Skeletal muscle tissue (tissue), 4 donors: Measurements from ENCODE around the gene WDR4. TPM values are rescaled to one million over a fixed set of nuclear protein-coding genes. Genes with fewer than 3 reads are reported as not detected.
"Not testable (repeated sequence)": the region's sequence is repeated elsewhere in the genome, so short reads cannot be mapped to it uniquely, and the experiment has no call there.

Experiments used
- H3K27ac ChIP-seq: one replicate; pipeline ENCODE4 v1.7.0; 2013; ENCODE audit warnings: mild to moderate bottlenecking, low read depth, low read length, inconsistent platforms
- H3K27me3 ChIP-seq, 3 donors: one replicate each; pipeline ENCODE4 v1.7.0; 2013; ENCODE audit warnings: low read length in 3 of 3; ENCODE audit not compliant: control insufficient read depth in 3 of 3, insufficient read depth in 3 of 3
- H3K36me3 ChIP-seq, 3 donors: one replicate each; pipeline ENCODE4 v1.7.0; 2013; ENCODE audit warnings: low read length in 3 of 3; ENCODE audit not compliant: control insufficient read depth in 3 of 3, insufficient read depth in 3 of 3
- H3K4me1 ChIP-seq, 3 donors: one replicate each; pipeline ENCODE4 v1.7.0; 2013; ENCODE audit warnings: low read length in 3 of 3, mild to moderate bottlenecking in 3 of 3; ENCODE audit not compliant: control insufficient read depth in 3 of 3, insufficient read depth in 3 of 3
- H3K4me3 ChIP-seq, 3 donors: one replicate each; pipeline ENCODE4 v1.7.0; 2013; ENCODE audit warnings: low read length in 3 of 3
- H3K9ac ChIP-seq, 3 donors: one replicate each; pipeline ENCODE4 v1.7.0; 2013; ENCODE audit warnings: low read length in 3 of 3, mild to moderate bottlenecking in 3 of 3, moderate library complexity in 2 of 3, low read depth in 1 of 3
- H3K9me3 ChIP-seq, 3 donors: one replicate each; pipeline ENCODE4 v1.7.0; 2013; ENCODE audit warnings: low read length in 3 of 3; ENCODE audit not compliant: control insufficient read depth in 3 of 3
- total RNA-seq: library from RNA; depleted of rRNA; stranded (reverse); fragments of >200 nt; gene quantifications from one replicate; pipeline ENCODE4 v1.2.3, GENCODE V29; 2014
- donor health status: Osteomylitis.

Gene WDR4
- 8.4 TPM for total RNA-seq

DNA sequence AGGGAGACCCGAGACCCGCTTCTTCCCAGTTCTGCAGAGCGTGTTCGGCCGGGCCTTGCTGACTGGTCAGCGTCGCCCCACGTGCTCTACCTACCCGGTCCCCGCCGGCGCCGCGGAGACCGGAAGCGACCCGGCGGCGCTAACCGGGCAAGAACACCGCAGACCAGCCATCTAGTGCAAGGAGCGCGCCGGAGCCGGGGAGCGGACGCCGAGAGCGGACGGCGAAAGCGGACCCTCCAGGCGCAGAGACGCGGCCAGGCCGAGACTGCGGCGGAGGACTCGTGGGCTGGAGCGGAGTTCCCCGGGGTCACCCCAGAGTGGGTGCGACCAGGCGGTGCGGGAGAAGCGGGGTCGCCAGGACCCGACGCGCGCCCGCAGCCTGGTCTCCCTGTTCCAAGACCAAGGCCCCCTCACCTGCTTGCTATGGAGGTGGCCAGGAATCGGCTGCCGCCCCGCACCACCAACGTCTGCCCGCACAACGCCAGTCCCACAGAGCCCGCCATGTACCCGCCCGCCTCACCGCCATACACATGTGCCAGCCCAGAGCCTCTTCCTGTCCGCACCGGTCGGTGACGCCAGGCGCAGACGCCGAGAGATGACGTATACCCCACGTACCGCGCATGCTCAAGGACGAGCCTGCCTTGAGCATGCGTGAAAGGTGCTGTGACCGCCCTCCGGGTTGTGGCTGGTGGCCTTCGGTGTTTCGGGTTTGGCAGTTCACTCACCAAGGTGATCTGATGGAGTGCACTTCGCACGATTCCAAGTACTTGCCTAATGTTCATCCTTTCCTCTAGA, at the start of gene WDR4:
WDR4 (minus strand) TSS at position 547 of the 795 bp plus-strand sequence; CDS start at position 503, 44 bp downstream.
- no peaks in the 10 kb centered on the region for H3K9me3 ChIP-seq
- peak within 1 kb of the TSS; percentile 77 to 89 (median 89) for H3K9ac ChIP-seq
- H3K36me3 ChIP-seq, result peaks cover 3 to 7% (median 4%) of the 10 kb centered on the region in 3 donors
- peaks cover 13 to 28% (median 15%) of the 10 kb centered on the region in 3 donors for H3K4me1 ChIP-seq
- peak within 1 kb of the TSS; percentile 74 to 99 (median 98) for H3K4me3 ChIP-seq
- peak within 1 kb of the TSS; percentile 69 for H3K27ac ChIP-seq
- H3K27me3 ChIP-seq, result no peaks in the 10 kb centered on the region

GRCh38 chr21:42927474-42928200, 48.3 kb upstream of the WDR4 start:
- H3K27ac ChIP-seq, H3K9me3 ChIP-seq, H3K27me3 ChIP-seq, H3K9ac ChIP-seq, H3K4me3 ChIP-seq, H3K36me3 ChIP-seq, H3K4me1 ChIP-seq: not testable (repeated sequence)

DNA sequence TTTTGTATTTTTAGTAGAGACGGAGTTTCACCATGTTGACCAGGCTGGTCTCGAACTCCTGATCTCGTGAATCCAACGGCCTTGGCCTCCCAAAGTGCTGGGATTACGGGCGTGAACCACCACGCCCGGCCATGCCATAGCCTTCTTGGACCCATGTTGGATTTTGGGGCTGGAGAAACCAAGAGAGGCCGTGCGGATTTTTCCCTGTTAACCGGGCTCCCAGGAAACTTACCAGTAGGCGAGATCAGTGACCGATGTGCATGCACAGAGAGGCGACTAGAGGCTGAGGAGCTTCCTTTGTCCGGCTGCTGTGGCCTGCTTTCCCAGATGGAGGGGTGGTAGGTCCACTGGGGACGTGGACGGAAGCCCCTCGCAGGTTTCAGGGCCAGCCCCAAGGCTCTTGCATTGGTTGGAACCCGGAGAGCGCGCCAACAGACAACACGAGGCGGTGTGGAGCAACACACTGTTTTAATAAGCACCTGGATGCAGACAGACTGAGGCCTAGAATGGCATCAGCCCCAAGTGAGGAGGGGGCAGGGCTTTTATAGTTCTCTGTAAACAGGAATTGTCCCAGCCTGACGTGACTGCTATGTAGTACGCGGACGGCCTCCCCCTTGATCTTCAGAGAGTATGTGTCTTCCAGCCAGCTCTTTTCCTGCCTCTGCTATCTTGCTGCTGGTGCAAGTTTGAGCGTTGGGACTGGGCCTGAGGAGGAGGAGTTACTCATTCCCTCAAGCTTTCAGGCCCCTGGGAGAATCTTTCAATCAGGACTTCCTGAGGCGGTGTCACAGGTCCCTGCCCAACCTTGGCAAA, 46.0 kb upstream of the WDR4 start, which contains the start of gene ERVH48-1:
ERVH48-1 (minus strand) TSS at position 517 of the 813 bp plus-strand sequence. CDS start 6,624 bp downstream, outside the sequence.
- no peaks in the 10 kb centered on the region for H3K36me3 ChIP-seq

GRCh38 chr21:42924433-42924751, 45.1 kb upstream of the WDR4 start:
- H3K9me3 ChIP-seq, result no peaks in the 10 kb centered on the region
- H3K36me3 ChIP-seq, result no peaks in the 10 kb centered on the region
- peaks cover 3 to 9% (median 4%) of the 10 kb centered on the region in 3 donors for H3K4me1 ChIP-seq
- H3K9ac ChIP-seq, result no peak overlapping the region
- H3K27ac ChIP-seq, result no peak overlapping the region
- no peak overlapping the region for H3K4me3 ChIP-seq
- no peaks in the 10 kb centered on the region for H3K27me3 ChIP-seq

More for the DNA sequence above, 46.0 kb upstream of the WDR4 start, which contains the start of gene ERVH48-1:
- H3K4me3 ChIP-seq, result no peak within 1 kb of the TSS
- H3K9ac ChIP-seq, result no peak within 1 kb of the TSS
- H3K9me3 ChIP-seq, result no peaks in the 10 kb centered on the region
- no peak within 1 kb of the TSS for H3K27ac ChIP-seq
- H3K27me3 ChIP-seq, result no peaks in the 10 kb centered on the region
- peaks cover 3 to 9% (median 4%) of the 10 kb centered on the region in 3 donors for H3K4me1 ChIP-seq

- Histone ChIP-seq H3K4me1 (peaks cover 3 to 9% (median 4%) of the 10 kb centered on the region in 3 donors), H3K9ac (peak overlapping the region in 2 of 3 donors; percentile 12 to 47), H3K27me3 (no peaks in the 10 kb centered on the region), H3K4me3 (no peak overlapping the region), H3K9me3 (no peaks in the 10 kb centered on the region), H3K36me3 (no peaks in the 10 kb centered on the region), H3K27ac (no peak overlapping the region)
These were observed 44.5 kb upstream of the WDR4 start for GRCh38 chr21:42923553-42924432.

DNA sequence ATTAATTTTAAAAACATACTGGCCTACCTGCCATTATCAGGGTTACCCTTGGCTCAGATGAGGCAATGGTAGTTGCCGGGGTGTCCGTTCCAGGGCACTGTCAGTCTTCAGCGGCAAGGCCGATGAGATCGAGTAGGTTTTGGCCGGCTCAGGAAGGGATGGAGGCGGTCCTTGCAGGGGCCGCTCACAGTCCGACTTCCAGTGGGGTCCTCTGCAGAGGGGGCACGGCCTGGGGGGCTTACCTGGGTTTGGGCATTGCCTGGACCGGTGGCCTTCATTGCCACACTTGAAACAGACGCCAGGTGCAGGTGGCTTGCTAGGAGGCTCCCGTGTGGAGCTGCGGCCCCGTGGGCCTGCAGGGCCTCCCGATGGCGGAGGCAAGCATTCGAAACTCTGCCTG, 43.6 kb upstream of the WDR4 start:
- Histone ChIP-seq H3K27ac (no peak overlapping the region), H3K4me1 (peaks cover 3 to 9% (median 4%) of the 10 kb centered on the region in 3 donors), H3K27me3 (no peaks in the 10 kb centered on the region), H3K4me3 (no peak overlapping the region), H3K9ac (no peak overlapping the region), H3K36me3 (no peaks in the 10 kb centered on the region), H3K9me3 (no peaks in the 10 kb centered on the region)

GRCh38 chr21:42921927-42922326, 42.6 kb upstream of the WDR4 start:
- Histone ChIP-seq H3K9ac (no peak overlapping the region), H3K36me3 (no peaks in the 10 kb centered on the region), H3K9me3 (no peaks in the 10 kb centered on the region), H3K4me3 (no peak overlapping the region), H3K27ac (no peak overlapping the region), H3K4me1 (peaks cover 3 to 9% (median 4%) of the 10 kb centered on the region in 3 donors), H3K27me3 (no peaks in the 10 kb centered on the region)

DNA sequence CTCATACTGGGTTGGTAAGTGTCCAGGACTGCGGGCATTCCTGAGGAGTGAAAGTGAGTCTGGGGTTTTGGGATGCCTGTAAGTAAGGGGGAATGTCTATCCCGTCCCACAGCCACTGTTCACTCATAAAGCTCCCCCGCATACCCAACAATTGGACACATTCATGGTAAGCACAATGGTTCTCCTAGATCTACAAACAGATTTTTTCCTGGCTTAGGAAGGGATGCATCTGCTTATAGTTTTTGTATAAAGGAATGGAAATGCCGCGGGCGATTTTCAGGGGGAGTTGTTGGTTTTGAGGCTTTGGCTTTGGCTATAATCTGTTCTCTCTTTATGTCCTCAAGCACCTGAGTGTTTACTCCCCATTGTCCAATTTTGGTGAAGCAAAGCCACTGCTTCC, 39.0 kb upstream of the WDR4 start:
- no peak overlapping the region for H3K4me3 ChIP-seq
- no peak overlapping the region for H3K27ac ChIP-seq
- H3K9ac ChIP-seq, result no peak overlapping the region
- H3K27me3 ChIP-seq, result no peaks in the 10 kb centered on the region
- H3K36me3 ChIP-seq, result no peaks in the 10 kb centered on the region
- H3K9me3 ChIP-seq, result no peaks in the 10 kb centered on the region
- peaks cover 0 to 3% (median 2%) of the 10 kb centered on the region in 3 donors for H3K4me1 ChIP-seq

DNA sequence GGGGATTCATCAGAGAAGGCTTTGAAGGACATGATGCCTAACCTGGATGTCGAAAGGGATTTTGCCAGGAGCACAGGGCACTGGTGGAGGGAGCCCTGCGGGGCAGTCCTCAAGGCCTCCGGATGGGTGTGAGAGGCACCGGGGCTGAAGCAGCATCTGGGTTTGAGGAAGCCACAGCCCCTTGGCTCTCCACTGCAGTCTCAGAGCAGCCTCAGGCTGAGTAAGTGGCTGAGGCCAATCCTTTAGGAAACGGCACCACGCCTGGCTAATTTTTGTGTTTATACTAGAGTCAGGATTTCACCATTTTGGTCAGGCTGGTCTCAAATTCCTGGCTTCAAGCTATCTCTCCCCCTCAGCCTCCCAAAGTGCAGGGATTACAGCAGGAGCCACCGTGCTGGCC, 34.1 kb upstream of the WDR4 start:
- peaks cover 0 to 3% (median 2%) of the 10 kb centered on the region in 3 donors for H3K4me1 ChIP-seq
- no peaks in the 10 kb centered on the region for H3K27me3 ChIP-seq
- H3K9ac ChIP-seq, result peak overlapping the region in 1 of 3 donors; percentile 8
- H3K9me3 ChIP-seq, result no peaks in the 10 kb centered on the region
- H3K4me3 ChIP-seq, result no peak overlapping the region
- H3K27ac ChIP-seq, result no peak overlapping the region
- peaks cover 19 to 23% (median 20%) of the 10 kb centered on the region in 3 donors for H3K36me3 ChIP-seq
